C4-2B (cell line): ENCODE data around the gene DOCK9.

Experiments
- H3K27ac ChIP-seq: fragments of 450-650 bp; 2 replicates; pipeline ENCODE4 v1.5.1; 2017
- ZFX ChIP-seq: fragments of 450-650 bp; IDR thresholded peaks from 2 replicates; pipeline ENCODE4 v1.6.1; 2017
- TF ChIP-seq, protein P1 (sequence below): fragments of 450-650 bp; conservative IDR thresholded peaks from 2 replicates; pipeline ENCODE4 v1.5.1; 2017; ENCODE audit warnings: mild to moderate bottlenecking

DOCK9 gene

DNA sequence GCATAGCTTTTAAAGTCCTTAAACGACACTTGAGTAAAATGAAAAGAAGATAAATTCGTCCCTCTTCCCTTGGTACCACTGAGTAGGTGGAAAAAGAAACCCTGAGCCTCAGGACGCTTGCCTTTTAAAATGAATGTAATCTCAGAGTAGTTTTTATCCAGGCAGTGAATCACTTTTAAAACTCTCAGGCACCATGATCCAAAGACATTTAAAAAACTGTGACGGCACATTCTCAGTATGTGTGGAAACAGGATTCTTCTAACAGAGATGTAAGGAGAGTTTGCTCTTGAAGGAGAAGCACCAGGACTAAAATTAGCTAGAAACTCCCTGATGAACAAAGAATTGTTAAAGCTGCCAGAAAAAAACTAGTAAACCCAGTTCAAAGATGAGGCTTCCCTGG, 119.7 kb downstream of the DOCK9 start:
- TF ChIP-seq, protein P1, sequence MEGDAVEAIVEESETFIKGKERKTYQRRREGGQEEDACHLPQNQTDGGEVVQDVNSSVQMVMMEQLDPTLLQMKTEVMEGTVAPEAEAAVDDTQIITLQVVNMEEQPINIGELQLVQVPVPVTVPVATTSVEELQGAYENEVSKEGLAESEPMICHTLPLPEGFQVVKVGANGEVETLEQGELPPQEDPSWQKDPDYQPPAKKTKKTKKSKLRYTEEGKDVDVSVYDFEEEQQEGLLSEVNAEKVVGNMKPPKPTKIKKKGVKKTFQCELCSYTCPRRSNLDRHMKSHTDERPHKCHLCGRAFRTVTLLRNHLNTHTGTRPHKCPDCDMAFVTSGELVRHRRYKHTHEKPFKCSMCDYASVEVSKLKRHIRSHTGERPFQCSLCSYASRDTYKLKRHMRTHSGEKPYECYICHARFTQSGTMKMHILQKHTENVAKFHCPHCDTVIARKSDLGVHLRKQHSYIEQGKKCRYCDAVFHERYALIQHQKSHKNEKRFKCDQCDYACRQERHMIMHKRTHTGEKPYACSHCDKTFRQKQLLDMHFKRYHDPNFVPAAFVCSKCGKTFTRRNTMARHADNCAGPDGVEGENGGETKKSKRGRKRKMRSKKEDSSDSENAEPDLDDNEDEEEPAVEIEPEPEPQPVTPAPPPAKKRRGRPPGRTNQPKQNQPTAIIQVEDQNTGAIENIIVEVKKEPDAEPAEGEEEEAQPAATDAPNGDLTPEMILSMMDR = no peak
- no peak for TF ChIP-seq ZFX
- no peak overlapping the region for H3K27ac ChIP-seq

DNA sequence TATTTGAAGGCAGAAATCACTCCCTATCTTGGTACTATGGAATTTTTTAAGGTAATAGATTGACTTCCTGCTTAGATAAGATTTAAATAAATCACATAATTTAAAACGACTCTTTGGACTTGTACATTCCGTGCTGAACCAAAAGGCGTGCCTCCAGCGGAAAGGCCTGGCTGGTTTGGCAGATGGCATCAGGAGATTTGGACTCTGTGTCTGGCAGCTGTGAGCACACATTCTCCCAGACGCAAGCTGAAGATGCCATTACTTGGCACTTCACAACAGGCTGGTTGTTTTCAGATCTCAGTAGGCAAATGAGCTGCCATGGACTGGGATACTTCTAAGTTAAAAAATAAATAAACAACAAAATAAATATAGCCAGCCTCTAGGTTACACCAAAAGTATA, 120.9 kb downstream of the DOCK9 start:
- no peak overlapping the region for H3K27ac ChIP-seq
- no peak for TF ChIP-seq ZFX
- TF ChIP-seq, protein P1 = no peak

DNA sequence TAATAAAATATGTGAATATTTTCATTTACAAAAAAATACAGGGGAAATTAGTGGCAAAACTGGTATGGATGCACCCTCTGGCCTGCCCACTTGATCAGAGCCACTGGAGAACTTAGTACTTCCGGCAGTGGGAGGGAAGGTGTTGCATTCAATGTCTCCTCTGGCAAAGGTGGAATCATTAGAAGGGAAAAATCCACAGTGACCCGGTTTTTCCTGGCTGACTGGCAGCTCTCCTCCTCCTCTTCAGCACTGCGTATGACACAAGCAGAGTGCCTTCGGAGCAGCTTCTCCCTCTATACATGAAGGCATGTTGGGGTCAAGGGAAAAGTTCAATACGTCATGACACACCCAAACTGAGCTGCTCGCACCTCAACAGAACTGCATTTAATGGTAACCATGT, 123.4 kb downstream of the DOCK9 start:
- TF ChIP-seq ZFX = no peak
- TF ChIP-seq, protein P1 = no peak
- H3K27ac ChIP-seq = no peak overlapping the region

DNA sequence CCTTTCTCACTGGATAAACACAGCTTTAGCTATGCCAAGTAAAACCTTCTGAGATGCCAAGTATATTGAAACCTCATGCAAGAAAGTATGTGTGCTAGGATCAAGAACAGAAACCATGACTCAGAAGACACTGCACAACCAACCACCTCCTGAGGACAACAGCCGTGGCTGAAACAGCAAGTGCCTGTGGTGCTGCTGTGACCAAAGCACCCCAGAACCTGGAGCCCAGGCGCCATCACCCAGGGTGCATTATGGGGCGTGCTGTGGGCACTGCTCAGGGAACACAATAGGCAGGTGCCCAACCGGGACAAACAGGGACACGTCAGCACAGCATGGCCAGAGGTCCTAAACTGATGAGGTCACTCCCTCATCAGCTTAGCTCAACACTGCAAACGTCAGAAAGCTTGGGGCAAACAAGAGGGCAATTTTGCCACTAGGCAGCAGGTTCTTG, 124.1 kb downstream of the DOCK9 start:
- H3K27ac ChIP-seq = no peak overlapping the region
- TF ChIP-seq, protein P1 = no peak
- TF ChIP-seq ZFX = no peak

DNA sequence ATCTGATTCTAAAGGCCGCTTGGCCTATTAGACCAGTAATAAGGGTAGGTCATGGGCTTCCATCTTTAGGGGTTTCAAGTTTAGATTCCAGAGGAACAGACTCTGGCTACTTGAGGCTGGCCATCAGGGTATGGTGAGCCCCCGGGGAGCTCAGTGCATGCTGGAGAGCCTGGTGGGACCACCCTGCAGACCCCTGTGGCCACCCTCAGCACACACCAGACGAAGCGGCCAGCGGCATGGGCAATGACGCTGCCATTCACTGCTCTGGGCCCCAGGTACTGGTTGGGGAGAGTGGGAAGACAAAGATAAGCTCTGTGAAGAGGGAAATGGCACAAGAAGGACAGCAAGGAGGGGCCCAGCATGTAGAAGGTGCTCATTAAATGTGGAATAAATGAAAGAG, 126.6 kb downstream of the DOCK9 start:
- TF ChIP-seq, protein P1 = no peak
- TF ChIP-seq ZFX = no peak
- H3K27ac ChIP-seq = no peak overlapping the region

DNA sequence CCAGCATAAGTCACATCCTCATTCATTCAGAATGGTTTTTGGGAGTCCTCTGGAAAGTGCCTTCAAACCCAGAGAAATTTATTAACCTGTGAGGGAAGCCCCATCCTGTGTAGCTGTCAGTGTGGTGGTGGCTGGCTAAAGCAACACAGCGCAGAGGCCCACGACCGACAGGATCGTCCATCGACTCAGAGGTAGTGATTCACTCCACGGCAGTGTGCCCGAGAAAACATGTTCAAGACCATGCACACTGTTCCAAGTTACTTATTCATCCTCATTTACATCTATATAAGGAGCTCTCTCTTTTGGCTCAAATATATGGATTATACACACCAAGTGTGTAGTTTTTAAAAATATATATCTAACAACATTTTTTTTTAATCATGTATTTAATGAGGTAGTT, 129.1 kb downstream of the DOCK9 start:
- H3K27ac ChIP-seq = no peak overlapping the region
- no peak for TF ChIP-seq ZFX
- TF ChIP-seq, protein P1 = no peak

DNA sequence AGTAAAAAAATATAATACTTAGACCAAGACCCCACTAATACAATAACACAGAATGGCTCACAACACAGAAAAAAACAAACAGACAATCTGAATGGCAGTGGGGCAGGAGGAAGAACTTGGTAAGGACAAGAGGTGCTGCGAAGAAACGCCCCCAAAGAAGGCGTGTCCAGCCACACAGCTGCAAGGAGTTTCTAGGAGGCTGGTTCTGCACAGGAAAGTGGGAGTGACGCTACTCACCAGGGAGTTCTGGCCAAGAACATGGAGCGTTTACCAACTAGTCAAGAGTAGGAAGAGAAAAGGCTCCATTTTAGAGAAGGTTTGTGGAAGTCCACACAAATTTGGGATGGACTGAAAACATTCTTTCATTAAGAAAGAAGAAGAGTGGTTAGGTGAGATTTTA, 130.1 kb downstream of the DOCK9 start:
- TF ChIP-seq, protein P1 = no peak
- no peak for TF ChIP-seq ZFX
- no peak overlapping the region for H3K27ac ChIP-seq
